ENCODE results near the gene LRRC61.

The LRRC61 gene

DNA sequence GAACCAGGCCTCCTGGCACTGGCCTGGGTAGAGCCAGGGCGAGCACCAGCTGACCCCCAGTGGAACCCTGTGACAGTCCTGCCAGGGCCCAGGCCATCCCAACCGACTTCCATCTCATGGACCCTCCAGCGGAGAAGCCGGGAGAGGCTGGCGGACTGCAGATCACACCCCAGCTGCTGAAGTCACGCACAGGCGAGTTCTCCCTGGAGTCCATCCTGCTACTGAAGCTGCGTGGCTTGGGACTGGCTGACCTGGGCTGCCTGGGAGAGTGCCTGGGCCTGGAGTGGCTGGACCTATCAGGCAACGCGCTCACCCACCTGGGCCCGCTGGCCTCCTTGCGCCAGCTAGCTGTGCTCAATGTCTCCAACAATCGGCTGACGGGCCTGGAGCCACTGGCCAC, 13.6 kb downstream of the LRRC61 start:
- Histone ChIP-seq H3K27me3 (ENCODE audit: control insufficient read depth, insufficient read depth, low read length) (peaks cover 3% of the 10 kb centered on the region), H3K9ac (ENCODE audit: low read depth, low read length) (no peak overlapping the region), H3K4me3 (ENCODE audit: low read depth, low read length) (no peak overlapping the region), H3K36me3 (ENCODE audit: control insufficient read depth, insufficient read depth, low read length) (peaks cover 30% of the 10 kb centered on the region), H3K9me3 (ENCODE audit: control insufficient read depth, insufficient read depth, low read length) (no peaks in the 10 kb centered on the region), H3K4me1 (ENCODE audit: control insufficient read depth, insufficient read depth, low read length) (peaks cover 24% of the 10 kb centered on the region)

- no peaks in the 10 kb centered on the region for H3K9me3 ChIP-seq (ENCODE audit: control insufficient read depth, insufficient read depth, low read length)
- H3K4me3 ChIP-seq (ENCODE audit: low read depth, low read length), result no peak overlapping the region
- peaks cover 30% of the 10 kb centered on the region for H3K36me3 ChIP-seq (ENCODE audit: control insufficient read depth, insufficient read depth, low read length)
- H3K9ac ChIP-seq (ENCODE audit: low read depth, low read length), result no peak overlapping the region
- H3K27me3 ChIP-seq (ENCODE audit: control insufficient read depth, insufficient read depth, low read length), result peaks cover 7% of the 10 kb centered on the region
- peaks cover 28% of the 10 kb centered on the region for H3K4me1 ChIP-seq (ENCODE audit: control insufficient read depth, insufficient read depth, low read length)
Measured at GRCh38 chr7:150337179-150337578, 14.0 kb downstream of the LRRC61 start.

- Histone ChIP-seq H3K9me3 (ENCODE audit: control insufficient read depth, insufficient read depth, low read length) (no peaks in the 10 kb centered on the region), H3K36me3 (ENCODE audit: control insufficient read depth, insufficient read depth, low read length) (peaks cover 30% of the 10 kb centered on the region), H3K4me3 (ENCODE audit: low read depth, low read length) (no peak overlapping the region), H3K9ac (ENCODE audit: low read depth, low read length) (no peak overlapping the region), H3K27me3 (ENCODE audit: control insufficient read depth, insufficient read depth, low read length) (peaks cover 12% of the 10 kb centered on the region), H3K4me1 (ENCODE audit: control insufficient read depth, insufficient read depth, low read length) (peaks cover 33% of the 10 kb centered on the region)
Measured at GRCh38 chr7:150337659-150338081, 14.5 kb downstream of the LRRC61 start.

GRCh38 chr7:150338166-150338829, 15.1 kb downstream of the LRRC61 start:
- Histone ChIP-seq H3K4me1 (ENCODE audit: control insufficient read depth, insufficient read depth, low read length) (peaks cover 39% of the 10 kb centered on the region), H3K9me3 (ENCODE audit: control insufficient read depth, insufficient read depth, low read length) (no peaks in the 10 kb centered on the region), H3K27me3 (ENCODE audit: control insufficient read depth, insufficient read depth, low read length) (peaks cover 18% of the 10 kb centered on the region), H3K36me3 (ENCODE audit: control insufficient read depth, insufficient read depth, low read length) (peaks cover 30% of the 10 kb centered on the region), H3K9ac (ENCODE audit: low read depth, low read length) (no peak overlapping the region), H3K4me3 (ENCODE audit: low read depth, low read length) (no peak overlapping the region)

GRCh38 chr7:150339409-150339809, 16.3 kb downstream of the LRRC61 start:
- Histone ChIP-seq H3K36me3 (ENCODE audit: control insufficient read depth, insufficient read depth, low read length) (peaks cover 30% of the 10 kb centered on the region), H3K27me3 (ENCODE audit: control insufficient read depth, insufficient read depth, low read length) (peaks cover 28% of the 10 kb centered on the region), H3K4me3 (ENCODE audit: low read depth, low read length) (peak overlapping the region; percentile 78), H3K9ac (ENCODE audit: low read depth, low read length) (no peak overlapping the region), H3K9me3 (ENCODE audit: control insufficient read depth, insufficient read depth, low read length) (no peaks in the 10 kb centered on the region), H3K4me1 (ENCODE audit: control insufficient read depth, insufficient read depth, low read length) (peaks cover 40% of the 10 kb centered on the region)

- Histone ChIP-seq H3K4me1 (ENCODE audit: control insufficient read depth, insufficient read depth, low read length) (peaks cover 37% of the 10 kb centered on the region), H3K4me3 (ENCODE audit: low read depth, low read length) (peak overlapping the region; percentile 78), H3K9me3 (ENCODE audit: control insufficient read depth, insufficient read depth, low read length) (no peaks in the 10 kb centered on the region)
Measured at GRCh38 chr7:150340024-150340749, 17.0 kb downstream of the LRRC61 start.

GRCh38 chr7:150340875-150341262, 17.7 kb downstream of the LRRC61 start:
- Histone ChIP-seq H3K36me3 (ENCODE audit: control insufficient read depth, insufficient read depth, low read length) (peaks cover 30% of the 10 kb centered on the region), H3K4me3 (ENCODE audit: low read depth, low read length) (peak overlapping the region; percentile 78), H3K4me1 (ENCODE audit: control insufficient read depth, insufficient read depth, low read length) (peaks cover 31% of the 10 kb centered on the region), H3K9me3 (ENCODE audit: control insufficient read depth, insufficient read depth, low read length) (no peaks in the 10 kb centered on the region), H3K9ac (ENCODE audit: low read depth, low read length) (peak overlapping the region; percentile 65), H3K27me3 (ENCODE audit: control insufficient read depth, insufficient read depth, low read length) (peaks cover 28% of the 10 kb centered on the region)

More at GRCh38 chr7:150340024-150340749, 17.0 kb downstream of the LRRC61 start:
- Histone ChIP-seq H3K9ac (ENCODE audit: low read depth, low read length) (peak overlapping the region; percentile 73), H3K36me3 (ENCODE audit: control insufficient read depth, insufficient read depth, low read length) (peaks cover 30% of the 10 kb centered on the region), H3K27me3 (ENCODE audit: control insufficient read depth, insufficient read depth, low read length) (peaks cover 28% of the 10 kb centered on the region)

DNA sequence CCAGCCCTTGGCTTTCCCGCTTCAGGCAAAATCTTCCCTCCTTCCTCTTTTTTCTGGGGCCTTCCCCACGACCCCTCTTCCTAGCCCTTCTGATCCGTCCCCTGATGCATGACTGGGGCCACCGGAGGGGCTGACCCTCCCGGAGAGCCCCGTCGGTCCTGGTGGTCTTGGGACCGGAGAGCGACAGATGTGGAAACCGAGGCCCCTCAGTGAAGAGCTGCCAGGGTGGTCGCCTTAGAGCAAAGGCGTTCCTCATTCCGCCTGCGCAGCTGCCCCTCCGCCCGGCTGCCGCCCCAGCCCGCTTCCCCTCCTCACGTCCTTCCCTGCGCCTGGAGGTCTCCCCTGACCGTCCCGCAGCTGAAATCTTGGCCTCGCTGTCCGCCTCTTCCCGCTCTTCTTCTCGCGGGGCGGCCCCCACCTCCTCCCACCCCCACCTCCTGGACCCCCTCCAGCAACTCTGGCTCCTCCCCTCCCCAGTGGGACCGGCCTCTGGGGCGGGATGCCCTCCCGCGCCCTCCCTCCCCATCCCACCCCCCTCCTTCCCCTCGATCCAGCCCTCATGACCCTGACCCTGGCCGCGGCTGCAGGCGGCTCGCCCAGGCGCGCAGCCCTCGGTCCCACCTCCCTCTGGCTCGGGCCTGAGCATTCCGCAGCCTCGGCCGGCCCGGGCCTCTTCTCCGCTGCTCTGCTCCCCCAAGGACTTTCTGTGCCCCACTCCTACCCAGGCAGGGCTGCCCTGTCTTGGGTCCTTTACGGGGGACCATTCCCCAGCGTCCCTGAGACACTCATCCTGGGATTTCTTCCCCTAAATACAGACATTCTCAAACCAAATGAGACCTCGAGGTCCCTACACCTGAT, 18.3 kb downstream of the LRRC61 start, which contains the start of gene RARRES2:
Gene RARRES2, minus strand, starts transcription at position 367 of the 858 bp plus-strand sequence. CDS start 1,020 bp downstream, outside the sequence.
- Histone ChIP-seq H3K4me1 (ENCODE audit: control insufficient read depth, insufficient read depth, low read length) (peaks cover 24% of the 10 kb centered on the region), H3K4me3 (ENCODE audit: low read depth, low read length) (peak within 1 kb of the TSS; percentile 78), H3K9ac (ENCODE audit: low read depth, low read length) (peak within 1 kb of the TSS; percentile 65), H3K36me3 (ENCODE audit: control insufficient read depth, insufficient read depth, low read length) (peaks cover 28% of the 10 kb centered on the region), H3K27me3 (ENCODE audit: control insufficient read depth, insufficient read depth, low read length) (peaks cover 30% of the 10 kb centered on the region), H3K9me3 (ENCODE audit: control insufficient read depth, insufficient read depth, low read length) (no peaks in the 10 kb centered on the region)

- Histone ChIP-seq H3K4me1 (ENCODE audit: control insufficient read depth, insufficient read depth, low read length) (peaks cover 24% of the 10 kb centered on the region), H3K9ac (ENCODE audit: low read depth, low read length) (no peak overlapping the region), H3K27me3 (ENCODE audit: control insufficient read depth, insufficient read depth, low read length) (peaks cover 33% of the 10 kb centered on the region), H3K36me3 (ENCODE audit: control insufficient read depth, insufficient read depth, low read length) (peaks cover 23% of the 10 kb centered on the region), H3K4me3 (ENCODE audit: low read depth, low read length) (peak overlapping the region; percentile 36), H3K9me3 (ENCODE audit: control insufficient read depth, insufficient read depth, low read length) (no peaks in the 10 kb centered on the region)
Measured at GRCh38 chr7:150342121-150342408, 18.9 kb downstream of the LRRC61 start.

DNA sequence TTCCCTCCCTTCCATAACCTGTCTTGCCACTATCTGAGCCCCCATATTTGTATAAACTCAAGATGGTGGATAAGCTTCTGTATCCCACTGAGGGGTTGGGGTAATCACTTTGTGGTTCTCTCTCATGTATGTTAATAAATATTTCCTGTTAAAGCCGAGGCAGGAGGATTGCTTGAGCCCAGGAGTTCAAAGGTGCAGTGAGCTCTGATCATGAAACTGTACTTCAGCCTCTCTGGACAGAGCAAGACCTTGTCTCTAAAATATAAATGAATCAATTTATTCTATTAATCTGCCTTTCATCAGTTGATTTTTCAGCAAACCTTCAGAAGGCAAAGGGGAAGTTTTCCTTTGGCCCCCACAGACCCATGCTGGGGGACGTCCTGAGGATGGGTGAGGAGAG, 20.1 kb downstream of the LRRC61 start:
- Histone ChIP-seq H3K4me3 (ENCODE audit: low read depth, low read length) (no peak overlapping the region), H3K9me3 (ENCODE audit: control insufficient read depth, insufficient read depth, low read length) (no peaks in the 10 kb centered on the region), H3K27me3 (ENCODE audit: control insufficient read depth, insufficient read depth, low read length) (peaks cover 33% of the 10 kb centered on the region), H3K4me1 (ENCODE audit: control insufficient read depth, insufficient read depth, low read length) (peaks cover 24% of the 10 kb centered on the region), H3K9ac (ENCODE audit: low read depth, low read length) (no peak overlapping the region), H3K36me3 (ENCODE audit: control insufficient read depth, insufficient read depth, low read length) (peaks cover 12% of the 10 kb centered on the region)

DNA sequence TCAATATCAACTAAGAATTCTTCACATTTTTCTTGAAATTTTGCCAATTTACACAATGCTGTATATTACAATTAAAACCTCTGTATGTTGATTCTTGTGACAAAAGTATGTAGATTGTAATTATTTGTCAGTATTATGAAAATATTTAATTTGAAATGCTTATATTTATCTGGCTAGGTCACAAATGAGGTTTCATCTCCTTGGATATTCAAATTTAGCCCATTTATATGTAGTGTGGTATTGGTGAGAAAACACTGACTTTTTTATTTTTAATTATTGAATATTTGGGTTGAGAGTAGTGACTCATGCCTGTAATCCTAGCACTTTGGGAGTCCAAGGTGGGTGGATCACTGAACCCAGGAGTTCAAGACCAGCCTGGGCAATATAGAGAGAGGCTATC, 21.1 kb downstream of the LRRC61 start:
- H3K4me1 ChIP-seq (ENCODE audit: control insufficient read depth, insufficient read depth, low read length), result peaks cover 24% of the 10 kb centered on the region
- no peaks in the 10 kb centered on the region for H3K9me3 ChIP-seq (ENCODE audit: control insufficient read depth, insufficient read depth, low read length)
- no peak overlapping the region for H3K4me3 ChIP-seq (ENCODE audit: low read depth, low read length)
- peaks cover 3% of the 10 kb centered on the region for H3K36me3 ChIP-seq (ENCODE audit: control insufficient read depth, insufficient read depth, low read length)
- peaks cover 33% of the 10 kb centered on the region for H3K27me3 ChIP-seq (ENCODE audit: control insufficient read depth, insufficient read depth, low read length)
- H3K9ac ChIP-seq (ENCODE audit: low read depth, low read length), result no peak overlapping the region

All from iPS-15b (cell line).